Left renal pelvis (tissue), 4 donors: ENCODE data around the gene TRAM1L1. TPM values are rescaled to one million over a fixed set of nuclear protein-coding genes. Genes with fewer than 3 reads are reported as not detected.

Source experiments
- DNase-seq, 4 donors: peaks; one replicate each; pipeline ENCODE4 v3.0.0-alpha.2; 2013; ENCODE audit warnings: low read depth in 4 of 4, low spot score in 3 of 4
- polyA plus RNA-seq, 4 donors: library from polyadenylated mRNA; unstranded; fragments of 120-200 nt; gene quantifications; one replicate each; pipeline ENCODE4 v1.2.1, GENCODE V29; 2013; ENCODE audit not compliant: insufficient read length in 4 of 4

TRAM1L1 gene
- 10 to 100 TPM; 10.2 to 23.2 (median 15.8) TPM for polyA plus RNA-seq

GRCh38 chr4:117084866-117085701 is at the start of gene TRAM1L1:
Gene TRAM1L1, minus strand, starts transcription at chr4:117085576. Its CDS starts 183 bp downstream, at chr4:117085393.
- DNase-seq, result peak; percentile 61 to 69 (median 66)

DNA sequence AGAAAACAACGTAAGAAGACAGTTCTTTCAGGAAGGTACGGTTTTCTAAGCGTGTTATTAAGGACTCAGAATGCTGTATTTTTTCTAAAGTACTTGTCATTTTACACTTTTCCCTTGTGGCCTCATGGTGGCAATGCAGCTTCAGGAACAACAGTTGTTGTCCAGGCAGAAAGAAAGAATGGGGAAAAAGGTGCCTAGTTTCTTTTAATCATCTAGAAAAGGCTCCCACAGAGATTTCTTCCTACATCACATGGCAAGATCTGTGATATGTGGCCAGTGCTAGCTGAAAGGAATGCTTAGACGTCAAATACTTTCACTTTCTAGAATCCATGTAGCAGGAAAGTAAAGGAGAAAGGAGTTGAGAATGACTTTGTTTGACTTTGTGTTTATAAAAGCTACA is 49.0 kb upstream of the TRAM1L1 start:
- peak; percentile 59 to 72 (median 64) for DNase-seq

GRCh38 chr4:117096886-117097285 is 11.5 kb upstream of the TRAM1L1 start:
- DNase-seq, result no peak

- no peak for DNase-seq
Observed at GRCh38 chr4:117096462-117096861, 11.1 kb upstream of the TRAM1L1 start.

DNA sequence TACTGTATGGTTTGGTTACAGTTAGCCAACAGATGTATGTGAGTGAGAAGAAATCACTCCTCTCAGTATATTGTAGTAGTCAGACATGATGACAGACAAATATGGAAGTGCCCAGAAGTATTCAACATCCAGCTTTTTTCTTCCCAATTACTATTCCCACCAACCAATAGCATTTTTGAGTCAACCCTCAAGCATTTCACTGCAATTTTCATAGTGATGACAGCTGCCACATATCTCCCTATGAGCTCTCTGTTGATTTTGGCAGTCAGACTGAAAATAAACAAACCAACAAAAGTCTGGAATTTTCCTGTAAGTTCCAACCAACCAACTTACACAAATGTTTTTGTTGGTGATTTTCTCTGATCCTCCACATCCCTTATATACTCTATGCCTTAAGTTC is 8.2 kb upstream of the TRAM1L1 start:
- no peak for DNase-seq

GRCh38 chr4:117077760-117078159 is 7.6 kb downstream of the TRAM1L1 start:
- DNase-seq, result no peak

DNA sequence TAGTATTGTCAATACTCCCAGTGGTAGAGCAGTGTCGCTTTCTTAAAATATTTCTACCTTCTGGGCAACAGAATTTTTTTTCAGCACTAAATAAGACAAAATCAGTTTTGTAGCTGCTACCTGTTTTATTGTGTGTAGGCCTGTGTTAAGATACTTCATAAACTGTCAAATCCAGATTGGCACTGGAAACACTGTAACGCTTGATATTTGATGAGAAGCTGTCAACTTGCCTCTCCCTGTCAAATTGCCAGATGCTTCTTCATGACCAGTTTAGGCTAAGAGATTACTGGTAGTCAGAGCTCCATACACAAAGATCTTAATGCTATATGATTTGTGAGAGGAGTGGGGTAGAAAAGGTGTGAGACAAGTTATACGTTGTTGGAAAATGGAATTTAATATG is 17.3 kb downstream of the TRAM1L1 start:
- DNase-seq, result no peak

DNA sequence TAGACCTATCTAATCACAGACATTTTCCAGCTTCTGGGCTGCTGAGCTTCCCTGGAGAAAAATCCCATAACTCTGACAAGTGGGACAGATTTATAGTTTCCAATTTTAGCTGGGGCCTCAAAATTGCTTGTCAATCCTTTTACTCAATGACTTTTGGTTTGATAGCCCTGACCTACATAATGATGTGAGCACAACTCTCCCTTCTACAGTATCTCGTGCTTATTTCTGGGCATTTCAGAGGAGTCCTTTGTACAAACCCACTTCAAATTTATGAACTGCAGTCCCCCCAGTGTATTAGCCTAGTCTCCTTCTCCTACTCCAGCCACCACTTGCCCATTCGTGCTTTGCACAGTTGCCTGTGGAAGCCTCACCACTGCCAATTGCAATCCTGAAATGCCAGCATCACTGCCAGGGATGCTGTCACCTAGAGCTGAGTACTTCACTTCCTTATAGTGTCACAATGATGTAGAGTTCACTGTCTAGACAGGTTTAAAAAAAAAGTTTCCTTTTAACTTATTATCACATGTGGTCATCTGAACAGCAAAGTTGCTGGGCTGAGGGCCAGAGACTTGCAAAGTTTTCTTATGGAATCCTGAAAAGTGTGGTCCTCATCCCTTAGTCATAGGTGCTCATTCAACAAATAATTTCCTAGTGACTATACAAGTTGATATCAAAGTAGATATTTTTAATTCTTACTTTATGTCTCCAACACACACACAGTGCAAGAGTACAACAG is 21.2 kb downstream of the TRAM1L1 start:
- no peak for DNase-seq

DNA sequence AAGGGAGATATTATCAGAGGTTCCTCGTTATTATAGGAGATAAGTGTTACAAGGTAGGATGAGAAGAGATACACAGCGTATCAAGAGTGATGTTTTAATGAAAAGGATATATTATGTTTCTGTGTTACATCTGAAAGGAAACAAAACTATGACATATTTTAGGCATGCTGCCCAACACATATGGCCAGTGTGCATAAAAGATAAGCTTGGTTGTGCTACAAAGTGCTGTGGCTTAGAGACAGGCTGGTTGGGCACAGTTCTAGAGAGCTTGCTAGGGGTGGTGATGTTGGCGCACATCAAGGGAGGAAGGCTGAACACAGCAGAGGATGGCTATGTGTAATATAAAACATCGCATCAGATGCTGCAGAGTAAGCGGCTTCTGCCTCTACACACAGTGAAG is 42.4 kb downstream of the TRAM1L1 start:
- no peak for DNase-seq
